Astrocyte (in vitro differentiated cells and primary cell): ENCODE results near the gene NRIP2.

Experiments used
- CTCF ChIP-seq: IDR thresholded peaks from 2 replicates; pipeline ENCODE4 v1.5.1; 2011; ENCODE audit warnings: low read depth, mild to moderate bottlenecking, inconsistent platforms, low read length, moderate library complexity; ENCODE audit not compliant: insufficient read depth
- EZH2 ChIP-seq: IDR thresholded peaks from 2 replicates; pipeline ENCODE4 v1.6.1; 2012; ENCODE audit warnings: mild to moderate bottlenecking, low read length, inconsistent platforms; ENCODE audit not compliant: insufficient read depth

GRCh38 chr12:2795291-2796186, 39.3 kb downstream of the NRIP2 start:
- no peak for TF ChIP-seq CTCF
- TF ChIP-seq EZH2 = no peak
